Mononuclear cell (primary cell): ENCODE data around the gene PDE9A. TPM values are rescaled to one million over a fixed set of nuclear protein-coding genes. Genes with fewer than 3 reads are reported as not detected.

Experiments used
- H3K27me3 ChIP-seq: 2 replicates; pipeline ENCODE4 v1.6.0; 2011; ENCODE audit warnings: low read length, control low read depth; ENCODE audit not compliant: insufficient read depth
- H3K4me1 ChIP-seq: 2 replicates; pipeline ENCODE4 v1.5.1; 2011; ENCODE audit warnings: mild to moderate bottlenecking, low read length, control low read depth; ENCODE audit not compliant: insufficient read depth
- H3K4me3 ChIP-seq: 2 replicates; pipeline ENCODE4 v1.5.1; 2011; ENCODE audit warnings: mild to moderate bottlenecking, low read length, moderate library complexity
- H3K9me3 ChIP-seq: 2 replicates; pipeline ENCODE4 v1.5.1; 2011; ENCODE audit warnings: low read depth, mild to moderate bottlenecking, control low read depth, low read length
- total RNA-seq: library from RNA; depleted of rRNA; stranded (reverse); fragments of >200 nt; gene quantifications from one replicate; pipeline ENCODE4 v1.2.3, GENCODE V29; 2012

Gene PDE9A
- total RNA-seq, 1 donor: 3.0 TPM

DNA sequence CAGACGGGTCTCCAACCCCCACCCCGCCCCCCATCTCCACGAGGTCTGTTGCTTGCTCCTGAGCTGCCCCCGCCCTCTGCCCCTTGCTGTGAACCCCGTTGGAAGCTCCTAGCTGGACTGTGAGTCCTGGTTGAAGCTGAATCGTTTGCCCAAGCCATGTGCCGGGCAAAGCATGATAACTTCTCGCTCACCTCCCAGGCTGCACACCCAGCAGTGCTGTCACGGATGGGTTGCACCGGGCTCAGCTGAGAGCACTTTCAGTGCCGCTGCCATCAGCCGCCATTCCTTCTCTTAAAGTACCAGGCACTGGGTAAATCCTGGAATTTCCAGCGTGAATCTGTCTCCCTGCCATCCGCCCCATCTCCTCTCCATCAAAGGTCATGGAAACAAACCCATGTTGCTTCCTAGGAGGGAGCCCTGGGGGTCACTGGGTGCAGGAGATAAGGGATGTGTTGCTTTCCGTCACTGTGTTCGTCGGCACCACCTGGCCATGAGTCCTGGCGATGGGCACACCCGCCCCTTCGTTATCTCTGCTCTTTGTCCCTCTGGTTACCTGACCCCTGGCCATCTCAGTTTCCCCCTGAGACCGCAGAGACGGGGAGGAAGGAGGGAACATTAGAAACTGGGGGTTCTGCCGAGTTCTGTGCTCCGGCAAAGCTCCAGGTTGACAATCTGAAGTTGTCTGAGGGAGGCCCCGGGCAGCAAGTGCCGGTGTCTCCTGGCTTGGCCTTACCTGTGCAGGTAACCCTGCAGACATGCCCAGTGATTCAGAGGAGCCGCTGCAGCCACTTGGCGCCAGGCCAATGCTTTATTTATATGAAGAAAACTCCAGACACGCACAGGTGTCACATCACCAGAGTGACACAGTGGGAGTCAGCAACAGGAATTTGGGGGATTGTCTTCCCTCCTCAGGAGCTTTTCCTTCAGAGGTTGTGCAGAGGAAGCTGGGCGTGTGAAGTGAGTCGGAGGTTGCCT, 2.7 kb downstream of the PDE9A start:
- Histone ChIP-seq H3K4me1 (peaks cover 22% of the 10 kb centered on the region), H3K27me3 (peaks cover 22% of the 10 kb centered on the region), H3K9me3 (no peaks in the 10 kb centered on the region), H3K4me3 (no peak overlapping the region)

DNA sequence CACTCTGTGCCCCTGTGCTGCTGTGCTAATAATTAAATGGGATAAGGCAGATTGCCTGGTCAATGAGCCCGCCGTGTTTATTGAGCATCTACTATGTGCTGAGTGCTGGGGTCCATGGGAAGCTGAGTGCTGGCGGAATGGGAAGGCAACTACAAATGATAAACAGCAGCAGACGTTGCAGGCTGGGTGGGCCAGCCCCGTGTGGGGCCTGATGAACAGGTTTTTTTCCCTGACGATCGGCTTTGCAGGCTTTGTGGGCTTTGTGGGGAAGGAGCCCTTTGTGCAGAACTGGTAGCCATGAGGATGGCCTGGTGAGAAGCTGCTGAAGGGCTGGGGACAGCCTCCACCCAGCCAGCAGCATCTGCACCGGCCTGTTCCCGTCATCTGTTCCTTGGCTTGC, 3.5 kb downstream of the PDE9A start:
- H3K4me3 ChIP-seq: no peak overlapping the region
- no peaks in the 10 kb centered on the region for H3K9me3 ChIP-seq
- H3K27me3 ChIP-seq: peaks cover 22% of the 10 kb centered on the region
- peaks cover 22% of the 10 kb centered on the region for H3K4me1 ChIP-seq

DNA sequence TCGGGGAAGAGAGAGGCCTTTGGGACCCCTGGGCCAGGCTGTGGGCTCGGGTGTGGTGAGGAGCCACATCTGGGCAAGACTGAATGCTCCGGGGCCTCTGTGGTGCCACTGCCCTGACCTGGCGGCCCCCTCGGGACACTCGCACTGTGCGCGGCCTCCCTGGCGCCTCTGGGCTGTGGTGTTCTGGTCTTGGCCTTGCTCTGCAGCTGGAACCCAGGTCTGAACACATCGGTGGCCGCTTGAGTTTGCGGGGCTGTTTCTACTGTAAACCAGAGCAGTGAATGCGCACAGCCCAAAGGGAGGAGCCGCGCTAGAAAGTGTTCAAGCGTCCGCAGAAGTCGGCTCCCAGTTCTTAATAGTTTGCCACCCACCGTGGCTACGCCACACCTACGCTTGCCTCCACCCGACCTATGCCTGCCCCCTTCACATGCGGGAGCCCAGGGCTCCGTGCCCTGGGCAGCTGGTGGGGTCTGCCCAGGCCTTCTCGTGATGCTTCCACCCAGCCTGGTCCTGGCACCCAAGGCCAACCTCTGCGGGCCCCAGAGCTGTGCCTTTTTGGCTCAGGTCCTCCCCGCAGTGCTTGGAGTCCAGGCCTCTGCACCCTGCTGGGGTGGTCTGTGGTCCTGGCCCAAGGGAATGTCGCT, 4.4 kb downstream of the PDE9A start:
- H3K4me1 ChIP-seq: peaks cover 22% of the 10 kb centered on the region
- peaks cover 19% of the 10 kb centered on the region for H3K27me3 ChIP-seq
- no peaks in the 10 kb centered on the region for H3K9me3 ChIP-seq
- no peak overlapping the region for H3K4me3 ChIP-seq

DNA sequence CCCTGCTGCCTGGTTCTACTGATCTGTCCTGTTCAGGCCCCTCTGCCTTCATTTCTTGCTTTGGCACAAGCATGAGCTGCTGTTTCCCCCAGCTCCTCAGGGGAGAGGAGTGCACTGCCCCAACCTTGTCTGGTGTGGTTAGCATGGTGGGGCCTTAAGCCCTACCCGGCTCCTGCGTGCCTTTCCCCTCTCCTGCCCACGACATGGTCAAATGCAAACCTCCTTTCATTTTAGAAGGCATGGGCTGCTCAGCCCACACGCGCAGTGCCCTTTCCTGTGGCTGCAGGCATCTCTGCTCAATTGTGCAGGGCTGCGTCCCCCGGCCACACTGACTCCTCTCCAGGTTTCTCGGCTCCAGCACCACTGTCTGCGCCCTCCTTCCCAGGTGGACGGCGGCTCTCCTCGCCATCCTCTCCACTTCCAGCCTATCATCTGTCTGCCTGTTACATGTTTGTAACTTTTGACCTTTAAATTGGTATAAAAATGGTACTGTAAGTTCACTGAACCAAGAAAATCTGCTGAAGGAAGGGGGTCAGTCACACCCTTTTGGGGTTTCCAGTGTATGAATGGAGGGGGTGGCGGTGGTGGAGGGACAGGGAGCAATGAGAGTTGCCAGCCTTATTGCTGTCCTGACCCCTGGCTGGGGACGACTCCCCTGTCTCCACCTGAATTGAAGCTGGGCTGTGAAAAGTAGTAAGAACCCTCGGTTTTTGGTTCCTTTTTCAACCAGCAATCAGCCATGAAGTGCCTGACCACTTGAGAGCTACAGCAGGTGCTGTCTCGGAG, 5.1 kb downstream of the PDE9A start:
- peaks cover 22% of the 10 kb centered on the region for H3K4me1 ChIP-seq
- peaks cover 15% of the 10 kb centered on the region for H3K27me3 ChIP-seq
- H3K4me3 ChIP-seq: no peak overlapping the region
- H3K9me3 ChIP-seq: no peaks in the 10 kb centered on the region

DNA sequence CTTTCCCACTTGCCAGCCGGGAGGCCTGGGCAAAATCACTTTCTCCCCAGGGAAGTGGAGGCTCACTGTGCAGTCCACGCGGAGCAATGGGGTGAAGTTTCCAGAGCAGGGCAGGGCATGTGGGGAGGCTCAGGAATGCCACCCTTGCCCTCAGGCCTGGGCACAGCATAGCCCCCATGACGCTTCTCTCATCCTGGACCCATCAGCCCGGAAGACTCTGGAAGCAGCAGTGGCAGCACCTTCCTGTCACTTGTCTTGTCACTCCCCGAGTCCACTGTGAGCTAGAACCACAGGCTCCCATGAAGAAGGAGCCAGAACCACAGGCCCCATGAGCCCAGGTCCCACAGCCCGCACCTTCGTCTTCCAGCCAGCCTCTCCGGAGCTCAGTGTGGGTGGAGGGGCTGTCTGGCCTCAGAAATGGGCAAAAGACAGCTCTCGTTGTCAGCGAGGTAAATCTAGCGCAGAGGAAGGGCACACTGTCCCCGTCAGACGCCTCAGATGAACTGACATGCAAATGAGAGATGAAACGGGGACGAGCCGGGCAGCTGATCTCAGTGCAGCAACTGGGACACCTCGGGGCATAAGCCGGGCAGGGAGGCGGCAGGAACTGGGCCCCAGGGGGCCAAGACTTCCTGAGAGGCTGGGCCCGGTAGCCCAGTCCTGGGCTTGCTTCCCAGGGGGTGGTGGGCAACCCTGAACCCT, 6.1 kb downstream of the PDE9A start:
- H3K4me1 ChIP-seq: peaks cover 17% of the 10 kb centered on the region
- no peaks in the 10 kb centered on the region for H3K9me3 ChIP-seq
- peaks cover 12% of the 10 kb centered on the region for H3K27me3 ChIP-seq
- no peak overlapping the region for H3K4me3 ChIP-seq

DNA sequence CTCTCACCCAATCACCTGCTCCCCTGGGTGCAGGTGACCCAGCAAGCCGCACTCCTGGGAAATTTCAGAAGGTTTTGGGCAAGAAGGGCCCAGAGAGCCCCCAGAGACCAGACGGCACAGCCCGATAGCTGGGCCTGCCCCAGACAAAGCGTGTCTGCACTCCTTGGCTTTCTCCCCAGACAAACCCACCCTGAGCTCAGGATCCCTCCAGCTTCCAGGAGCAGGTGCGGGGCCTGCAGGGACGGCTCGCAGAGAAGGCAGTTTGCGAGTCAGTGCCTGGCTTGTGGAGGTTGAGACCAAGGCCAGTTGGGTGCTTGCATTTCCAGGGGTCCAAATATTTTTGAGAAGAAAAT, 6.7 kb downstream of the PDE9A start:
- Histone ChIP-seq H3K9me3 (no peaks in the 10 kb centered on the region), H3K27me3 (peaks cover 6% of the 10 kb centered on the region), H3K4me3 (no peak overlapping the region), H3K4me1 (peaks cover 12% of the 10 kb centered on the region)

DNA sequence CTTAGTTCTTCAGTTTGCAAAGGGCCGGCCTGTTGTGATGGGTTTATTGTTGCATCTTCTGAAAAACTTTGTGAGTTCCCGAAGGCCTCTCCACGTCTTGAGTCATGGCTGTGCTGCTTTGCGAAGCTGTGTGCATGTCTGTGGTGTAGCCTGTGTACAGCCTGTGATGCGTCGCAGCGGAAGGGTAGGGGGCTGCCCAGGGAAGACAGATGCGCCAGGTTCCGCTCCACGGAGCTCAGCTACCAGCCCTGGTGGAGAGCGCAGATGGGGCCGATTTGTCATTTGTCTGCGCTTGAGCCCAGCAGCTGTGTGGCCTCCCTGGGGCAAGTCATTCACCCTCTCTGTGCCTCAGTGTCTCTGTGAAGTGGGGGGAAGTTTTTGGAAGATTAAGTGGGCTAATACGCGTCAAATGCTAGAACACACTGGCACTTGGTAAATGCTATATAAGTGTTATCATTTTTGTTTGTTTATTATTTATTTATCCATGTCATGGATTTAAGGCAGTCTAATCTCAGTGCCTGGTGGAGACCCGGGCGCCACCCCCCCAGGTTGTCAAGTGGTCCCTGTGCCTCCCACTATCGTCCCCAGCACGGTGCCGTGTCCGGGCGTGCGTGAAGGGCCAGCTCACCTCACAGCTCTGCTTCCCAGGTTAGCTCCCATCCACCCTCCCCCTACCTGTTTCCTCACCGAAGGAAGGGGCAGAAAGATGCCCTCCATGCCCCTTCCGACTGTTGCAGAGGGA, 8.4 kb downstream of the PDE9A start:
- Histone ChIP-seq H3K4me3 (no peak overlapping the region), H3K4me1 (peaks cover 10% of the 10 kb centered on the region), H3K9me3 (no peaks in the 10 kb centered on the region), H3K27me3 (no peaks in the 10 kb centered on the region)

DNA sequence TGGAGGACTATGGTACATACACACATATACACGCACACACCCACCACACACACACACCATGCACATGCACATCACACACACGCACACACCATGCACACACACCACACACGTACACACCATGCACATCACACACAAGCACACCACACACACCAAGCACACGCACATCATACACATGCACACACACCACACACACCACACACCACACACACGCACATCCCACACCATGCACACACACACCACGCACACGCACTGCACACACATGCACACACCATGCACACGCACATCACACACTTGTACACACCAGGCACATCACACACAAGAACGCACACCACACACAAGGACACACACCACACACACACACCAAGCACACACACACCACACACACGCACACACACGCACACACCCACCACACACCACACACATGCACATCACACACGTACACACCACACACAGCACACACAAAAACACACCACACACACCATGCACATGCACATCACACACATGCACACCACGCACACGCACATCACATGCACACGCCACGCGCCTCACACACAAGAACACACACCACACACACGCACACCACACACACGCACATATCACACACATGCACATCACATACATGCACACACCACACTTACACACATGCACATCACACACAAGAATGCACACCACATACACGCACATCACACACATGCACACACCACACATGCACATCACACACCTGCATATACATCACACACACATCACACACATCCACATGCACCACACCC, 9.2 kb downstream of the PDE9A start:
- Histone ChIP-seq H3K9me3 (no peaks in the 10 kb centered on the region), H3K27me3 (no peaks in the 10 kb centered on the region), H3K4me3 (no peak overlapping the region), H3K4me1 (peaks cover 10% of the 10 kb centered on the region)

DNA sequence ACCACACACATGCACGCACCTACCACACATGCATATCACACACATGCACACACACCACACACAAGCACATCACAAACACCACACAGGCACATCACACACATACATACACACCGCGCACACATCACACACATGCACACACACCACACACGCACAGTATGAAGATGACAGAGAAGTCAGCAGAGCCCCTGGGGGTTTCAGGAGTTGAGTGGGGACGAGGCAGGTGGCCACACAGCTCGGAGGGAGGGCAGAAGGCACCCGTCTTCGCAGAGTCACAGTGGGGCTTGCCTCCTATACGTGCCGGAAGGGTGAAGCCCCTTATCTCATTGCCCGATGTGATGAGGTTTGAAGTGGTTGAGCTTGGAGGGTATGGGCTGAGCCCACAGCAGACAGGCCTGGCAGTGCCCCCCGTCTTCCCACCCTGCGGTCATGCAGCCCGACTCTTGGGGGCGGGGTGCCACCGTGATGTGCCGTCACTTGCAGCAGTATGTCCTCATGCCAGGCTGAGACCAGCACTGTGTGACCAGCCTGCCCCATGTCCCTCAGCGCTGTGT, 9.9 kb downstream of the PDE9A start:
- H3K4me1 ChIP-seq: peaks cover 10% of the 10 kb centered on the region
- no peak overlapping the region for H3K4me3 ChIP-seq
- H3K27me3 ChIP-seq: no peaks in the 10 kb centered on the region
- no peaks in the 10 kb centered on the region for H3K9me3 ChIP-seq

DNA sequence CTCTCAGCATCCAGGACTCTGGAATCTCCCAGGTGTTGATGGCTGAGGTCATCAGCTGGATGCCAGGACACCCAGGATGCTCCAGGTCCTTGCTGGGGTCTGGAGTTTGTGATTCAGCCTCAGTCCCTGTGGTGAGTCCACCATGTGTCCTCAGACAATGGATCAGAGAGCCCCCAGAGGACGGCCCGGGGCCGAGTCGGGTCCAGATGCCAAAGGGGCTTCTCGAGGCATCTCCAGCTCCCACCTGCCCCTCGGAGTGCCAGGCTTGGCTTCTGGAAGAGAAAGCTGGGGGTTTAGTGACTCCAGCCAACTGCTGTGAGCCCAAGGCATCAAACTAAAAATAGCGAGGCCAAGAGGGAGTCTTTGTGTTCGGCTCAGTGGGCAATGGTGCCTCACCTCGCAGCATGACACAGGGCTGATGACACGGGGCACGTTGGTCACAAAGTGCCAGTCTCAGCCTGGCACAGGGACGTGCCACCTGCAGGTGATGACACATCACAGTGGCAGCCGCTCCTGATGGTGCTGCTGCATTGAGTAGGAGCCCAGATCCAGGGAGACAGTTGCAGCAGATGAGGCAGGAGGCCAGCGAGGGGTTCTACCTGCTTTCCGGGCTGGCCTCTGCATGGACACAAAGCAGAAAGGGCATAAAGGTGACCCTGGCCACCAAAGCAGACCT, 10.6 kb downstream of the PDE9A start:
- no peaks in the 10 kb centered on the region for H3K27me3 ChIP-seq
- H3K4me1 ChIP-seq: peaks cover 5% of the 10 kb centered on the region
- H3K4me3 ChIP-seq: no peak overlapping the region
- no peaks in the 10 kb centered on the region for H3K9me3 ChIP-seq

DNA sequence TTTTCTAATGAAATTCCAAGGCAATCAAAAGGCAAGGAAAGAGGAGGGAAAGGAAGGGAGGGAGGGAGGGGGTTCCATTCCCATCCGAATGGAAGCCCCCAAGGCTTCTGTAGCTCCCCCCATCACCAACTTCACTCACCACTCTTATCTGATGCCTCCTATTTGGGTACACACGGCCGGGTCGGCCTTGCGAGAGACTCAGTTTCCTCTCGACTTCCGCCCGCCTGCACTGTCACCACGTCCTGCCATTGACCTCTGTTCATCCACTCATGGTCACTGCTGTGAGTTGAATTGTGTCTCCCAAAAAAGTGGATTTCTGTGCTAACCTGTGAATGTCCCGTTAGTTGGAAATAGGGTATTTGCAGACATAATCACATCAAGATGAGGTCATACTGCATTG, 11.2 kb downstream of the PDE9A start:
- Histone ChIP-seq H3K27me3 (no peaks in the 10 kb centered on the region), H3K4me1 (no peaks in the 10 kb centered on the region), H3K9me3 (no peaks in the 10 kb centered on the region), H3K4me3 (no peak overlapping the region)

DNA sequence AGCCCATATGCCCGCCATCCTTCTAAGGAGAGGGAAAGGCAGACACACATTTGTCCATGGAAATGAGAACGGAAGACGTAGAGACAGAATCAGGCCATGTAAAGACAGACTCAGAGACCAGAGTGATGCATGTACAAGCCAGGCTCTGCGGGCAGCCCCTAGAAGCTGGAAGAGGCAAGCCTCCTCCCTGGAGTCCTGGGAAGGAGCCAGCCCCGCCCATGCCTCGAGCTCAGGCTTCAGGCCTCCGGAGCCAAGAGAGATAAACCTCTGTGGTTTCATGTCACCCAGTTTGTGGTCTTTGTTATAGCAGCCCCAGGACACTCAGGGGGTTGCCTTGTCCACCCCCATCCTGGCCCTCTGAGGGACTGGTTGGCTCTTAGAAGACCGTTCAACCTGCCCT, 11.6 kb downstream of the PDE9A start:
- Histone ChIP-seq H3K4me3 (no peak overlapping the region), H3K4me1 (no peaks in the 10 kb centered on the region), H3K27me3 (no peaks in the 10 kb centered on the region), H3K9me3 (no peaks in the 10 kb centered on the region)

DNA sequence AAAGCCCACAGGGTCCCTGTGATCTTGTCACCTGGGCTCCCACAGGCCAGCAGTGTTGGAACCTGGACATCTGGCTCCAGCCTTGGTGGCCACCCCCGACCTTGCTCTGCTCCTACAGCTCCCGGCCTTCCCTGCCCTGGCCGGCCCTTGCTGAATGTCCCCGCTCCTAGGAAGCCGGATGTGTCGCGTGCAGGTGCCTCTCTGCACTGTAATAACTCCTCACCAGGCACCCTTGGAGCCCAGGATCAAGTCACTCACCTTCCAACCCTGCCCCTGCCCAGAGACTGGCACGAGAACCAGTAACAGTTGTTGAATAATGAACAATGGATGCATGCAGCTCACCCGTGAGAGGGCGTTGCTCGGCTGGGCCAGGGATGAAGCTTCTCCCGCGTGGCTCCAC, 12.1 kb downstream of the PDE9A start:
- Histone ChIP-seq H3K4me3 (no peak overlapping the region), H3K9me3 (no peaks in the 10 kb centered on the region), H3K27me3 (no peaks in the 10 kb centered on the region), H3K4me1 (no peaks in the 10 kb centered on the region)
